C4-2B (cell line): ENCODE data around the gene FHIT.

Experiments
- H3K27ac ChIP-seq: fragments of 450-650 bp; 2 replicates; pipeline ENCODE4 v1.5.1; 2017
- CTCF ChIP-seq: fragments of 450-650 bp; conservative IDR thresholded peaks from 2 replicates; pipeline ENCODE4 v1.5.1; 2017; ENCODE audit warnings: mild to moderate bottlenecking
- ZFX ChIP-seq: fragments of 450-650 bp; IDR thresholded peaks from 2 replicates; pipeline ENCODE4 v1.6.1; 2017

The FHIT gene

GRCh38 chr3:61117045-61117898 is 134.0 kb downstream of the FHIT start:
- TF ChIP-seq CTCF = no peak
- no peak for TF ChIP-seq ZFX

DNA sequence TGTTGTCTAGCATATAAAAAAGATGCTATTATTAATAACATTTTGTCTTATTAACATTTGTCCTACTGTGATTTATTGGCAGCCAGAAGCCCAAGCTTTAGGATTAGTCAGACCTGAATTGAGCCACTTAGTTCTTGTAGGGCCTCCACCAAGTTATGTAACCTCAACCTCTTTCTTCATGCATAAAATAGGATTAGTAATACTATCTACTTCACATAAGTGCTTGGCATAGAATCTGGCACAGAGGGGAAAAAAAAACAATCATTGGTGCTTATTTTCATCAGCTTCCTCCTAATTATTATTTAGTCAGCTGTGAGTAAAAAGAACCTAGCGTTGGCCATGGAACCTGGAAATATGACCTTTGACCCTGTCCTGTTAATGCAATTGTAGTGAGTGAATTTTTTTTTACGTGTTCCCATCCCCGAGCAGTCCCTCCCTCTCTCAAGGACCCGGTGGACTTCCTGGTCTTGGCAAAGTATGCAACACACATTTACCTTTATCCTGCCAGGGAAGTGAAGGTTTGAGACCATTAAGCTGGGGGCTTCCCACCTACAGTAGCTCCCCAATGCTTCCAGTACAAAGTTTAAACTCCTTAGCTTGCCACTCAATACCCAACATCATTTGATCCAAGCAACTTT is 136.8 kb downstream of the FHIT start:
- H3K27ac ChIP-seq = no peak overlapping the region

More at GRCh38 chr3:61117045-61117898, 134.0 kb downstream of the FHIT start:
- H3K27ac ChIP-seq = no peak overlapping the region

DNA sequence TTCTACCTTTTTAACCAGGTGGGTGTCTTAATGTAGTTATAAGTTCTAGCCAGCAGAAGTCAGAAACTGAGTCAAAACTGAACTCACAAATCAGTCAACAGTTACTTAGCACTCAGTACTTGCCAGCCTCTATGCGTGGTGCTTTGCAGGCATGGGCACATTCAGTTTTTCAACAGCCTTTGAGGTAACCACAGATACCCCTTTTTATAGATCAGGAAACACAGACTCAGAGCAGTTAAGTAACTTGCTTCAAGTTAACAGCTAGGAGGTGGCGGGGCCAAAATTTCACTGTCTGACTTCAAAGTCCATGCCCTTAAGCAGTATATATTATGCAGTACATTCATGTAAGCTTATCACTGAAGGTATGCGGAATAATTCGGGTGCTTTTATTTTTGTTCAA is 139.4 kb downstream of the FHIT start:
- TF ChIP-seq ZFX = no peak
- TF ChIP-seq CTCF = no peak
- no peak overlapping the region for H3K27ac ChIP-seq

More for the DNA sequence above, 136.8 kb downstream of the FHIT start:
- no peak for TF ChIP-seq ZFX
- TF ChIP-seq CTCF = no peak

DNA sequence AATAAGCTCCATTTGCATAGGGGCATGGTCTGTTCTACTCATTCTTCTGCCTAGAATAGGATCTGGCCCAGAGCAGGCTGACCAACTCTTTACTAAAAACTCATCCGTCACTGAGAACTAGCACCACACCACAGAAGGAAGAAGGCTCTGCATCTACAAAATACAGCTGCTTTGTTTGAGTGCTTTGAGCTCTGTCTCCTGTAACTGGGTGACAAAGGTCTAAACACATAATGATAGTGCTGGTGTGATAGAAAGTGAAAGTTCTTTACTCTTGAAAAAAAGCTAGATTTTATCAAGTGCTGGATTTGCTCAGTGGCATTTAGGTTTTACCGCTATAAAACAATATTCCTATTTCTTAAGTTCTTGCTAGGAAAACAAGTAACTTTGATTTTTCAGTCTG is 140.7 kb downstream of the FHIT start:
- TF ChIP-seq CTCF (no peak), ZFX (no peak)
- H3K27ac ChIP-seq = no peak overlapping the region

DNA sequence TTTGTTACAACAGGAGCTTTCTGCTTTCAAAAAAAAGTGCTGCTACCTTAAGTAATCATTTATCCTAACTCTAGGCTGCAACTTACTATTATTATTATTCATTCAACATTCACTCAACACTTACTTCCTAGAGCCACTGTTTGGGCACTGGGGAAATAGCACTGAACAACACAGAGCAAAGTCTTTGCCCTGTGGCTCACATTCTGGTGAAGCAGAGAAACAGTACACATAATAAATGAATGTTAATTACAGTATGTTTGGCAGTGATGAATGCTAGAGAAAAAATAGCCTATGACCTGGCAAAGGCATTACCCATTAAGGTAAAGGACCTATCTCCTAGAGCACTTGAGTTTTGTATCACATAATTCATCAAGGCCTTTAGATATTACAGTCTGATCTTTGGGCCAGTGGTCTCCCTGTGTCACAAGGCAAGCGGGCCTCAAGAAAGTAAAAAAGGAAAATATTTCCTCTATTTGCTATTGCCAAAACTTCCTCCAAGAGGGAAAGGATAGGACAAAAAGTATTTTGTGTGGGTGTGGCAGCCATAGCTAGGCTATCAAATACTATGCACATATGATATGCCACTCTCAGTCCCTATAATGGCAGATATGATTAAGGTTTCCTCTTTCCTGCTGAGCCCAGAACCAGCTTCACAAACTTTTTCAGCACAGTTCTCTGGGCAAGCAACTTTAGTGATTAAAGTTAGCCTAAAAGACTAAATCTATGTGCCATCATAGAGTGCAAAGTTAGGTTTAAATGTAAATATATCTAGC is 142.8 kb downstream of the FHIT start:
- TF ChIP-seq ZFX (no peak), CTCF (no peak)
- no peak overlapping the region for H3K27ac ChIP-seq

DNA sequence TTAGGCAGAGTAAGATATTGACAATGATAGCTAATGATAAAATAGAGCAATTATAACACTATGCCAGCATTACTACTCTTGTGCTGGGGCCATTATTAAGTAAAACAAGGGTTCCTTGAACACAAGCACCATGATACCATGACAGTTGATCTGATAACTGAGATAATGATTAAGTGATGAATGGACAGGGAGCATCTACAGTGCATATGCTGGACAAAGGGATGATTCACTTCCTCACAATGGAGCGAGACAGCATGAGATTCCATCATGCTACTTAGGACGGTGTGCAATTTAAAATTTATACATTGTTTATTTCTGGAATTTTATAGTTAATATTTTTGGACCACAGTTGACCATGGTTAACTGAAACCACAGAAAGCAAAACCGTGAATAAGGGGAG is 156.6 kb downstream of the FHIT start:
- H3K27ac ChIP-seq = no peak overlapping the region
- TF ChIP-seq ZFX (no peak), CTCF (no peak)

DNA sequence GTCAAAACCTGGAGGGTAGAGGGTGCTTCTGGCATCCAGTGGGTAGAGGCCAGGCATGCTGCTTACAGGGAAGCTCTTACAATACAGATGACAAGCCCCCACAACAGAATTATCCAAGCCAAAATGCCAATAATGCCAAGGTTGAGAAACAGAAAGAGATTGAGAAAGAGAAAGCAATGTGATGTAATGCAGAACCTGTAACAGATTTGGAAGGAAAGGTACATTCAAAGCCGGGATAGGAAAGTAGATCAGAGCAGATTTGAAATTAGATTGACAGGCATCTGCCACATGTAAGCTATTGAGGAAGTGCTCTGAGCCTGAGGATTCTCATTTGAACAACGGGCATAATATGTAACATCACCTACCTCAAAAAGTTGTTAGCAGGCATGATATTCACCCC is 157.9 kb downstream of the FHIT start:
- no peak overlapping the region for H3K27ac ChIP-seq
- TF ChIP-seq ZFX (no peak), CTCF (no peak)
